ENCODE results near the gene HUS1. TPM values are rescaled to one million over a fixed set of nuclear protein-coding genes. Genes with fewer than 3 reads are reported as not detected.

Gene HUS1
- total RNA-seq (10 to 100 TPM; 21.9 to 43.3 (median 27.5) TPM), polyA plus RNA-seq (10 to 100 TPM; 10.9 to 20.0 TPM)
- long read RNA-seq, donor 1, transcript HUS1-201 (8 exons, 2,935 nt) = major isoform, 6 of 26 reads
- long read RNA-seq, donor 1, partial matches to known transcripts = 1 of 26 reads
- long read RNA-seq, donor 1, other reads (novel, unspliced or antisense) = 14 of 26 reads
- long read RNA-seq, donor 2, transcript HUS1-201 (8 exons, 2,935 nt) = major isoform, 10 of 48 reads
- long read RNA-seq, donor 2, transcript HUS1-207 (9 exons, 1,304 nt) = minor isoform, 5 of 48 reads
- long read RNA-seq, donor 2, partial matches to known transcripts = 2 of 48 reads
- long read RNA-seq, donor 2, other reads (novel, unspliced or antisense) = 30 of 48 reads
- long read RNA-seq, donor 3, transcript HUS1-201 (8 exons, 2,935 nt) = major isoform, 5 of 22 reads
- long read RNA-seq, donor 3, partial matches to known transcripts = 1 of 22 reads
- long read RNA-seq, donor 3, other reads (novel, unspliced or antisense) = 12 of 22 reads

- Histone ChIP-seq H3K27ac (peak within 1 kb of the TSS; percentile 67 to 90 (median 86)), H3K4me3 (peak within 1 kb of the TSS; percentile 61 to 90 (median 70)), H3K9me3 (no peaks in the 10 kb centered on the region), H3K4me1 (peaks cover 3 to 20% (median 12%) of the 10 kb centered on the region in 12 donors), H3K36me3 (peaks cover 0 to 41% (median 39%) of the 10 kb centered on the region in 9 donors), H3K27me3 (no peaks in the 10 kb centered on the region)
- peak; percentile 88 to 96 (median 95) for DNase-seq
- TF ChIP-seq POLR2A (IDR thresholded peaks at IDR 0.05) = peak in 1 of 2 donors; percentile 77
- peak in 1 of 12 donors; percentile 21 for TF ChIP-seq CTCF (IDR thresholded peaks at IDR 0.05)
- intact Hi-C loops (cut with DNase I) = loop anchor here in 4 of 10 donors (5.0 kb wide), 3 partner anchors 37 to 113 kb away; partner anchors contain the start of gene UPP1 (in 2 of the 4)
- ATAC-seq = peak; percentile 97 to 100 (median 99)
- WGBS, 4 donors = 2% methylated on average over 60 to 62 of the region's 62 CpGs
These were observed at the start of gene HUS1 for GRCh38 chr7:47979145-47979831. Gene HUS1, minus strand, starts transcription at chr7:47979615. Its CDS starts 96 bp downstream, at chr7:47979519.

GRCh38 chr7:48028938-48029337 is 49.5 kb upstream of the HUS1 start, which contains the start of gene SUN3:
Gene SUN3, minus strand, starts transcription at chr7:48029107. Its CDS starts 169 bp downstream, at chr7:48028938.
- intact Hi-C loops (cut with DNase I) = no loop called here
- Histone ChIP-seq H3K9me3 (peaks cover 0 to 9% (median 0%) of the 10 kb centered on the region in 12 donors), H3K27me3 (peaks cover 0 to 33% (median 5%) of the 10 kb centered on the region in 9 donors), H3K4me3 (no peak within 1 kb of the TSS), H3K4me1 (no peaks in the 10 kb centered on the region), H3K36me3 (no peaks in the 10 kb centered on the region), H3K27ac (no peak within 1 kb of the TSS)
- DNase-seq (no peak), ATAC-seq (no peak)
- 70 to 92% (median 90%) methylated on average over 6 of the region's 6 CpGs for WGBS, 4 donors
- TF ChIP-seq POLR2A (IDR thresholded peaks at IDR 0.05) = no peak
- TF ChIP-seq CTCF (IDR thresholded peaks at IDR 0.05) = no peak

DNA sequence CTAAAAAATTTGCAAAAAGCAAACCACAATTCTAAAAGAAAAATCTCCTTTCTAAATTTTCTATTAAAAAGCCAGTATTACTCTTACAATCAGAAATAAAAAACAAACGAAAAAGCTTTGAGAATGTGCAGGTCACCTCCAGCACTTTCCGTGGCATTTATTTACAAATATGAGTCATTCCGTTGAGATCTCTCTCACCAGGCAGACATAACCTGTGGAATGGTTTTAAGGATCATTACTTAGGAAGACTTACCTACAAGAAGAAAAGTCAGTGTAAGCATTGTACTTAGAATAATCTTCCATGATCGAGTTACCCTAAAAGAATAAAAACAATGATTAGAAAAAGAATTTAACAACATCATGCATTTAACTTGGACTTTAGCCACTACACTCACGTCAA is 46.2 kb upstream of the HUS1 start:
- no peak overlapping the region for H3K4me3 ChIP-seq
- H3K4me1 ChIP-seq = no peaks in the 10 kb centered on the region
- H3K27me3 ChIP-seq = peaks cover 0 to 14% (median 0%) of the 10 kb centered on the region in 9 donors
- intact Hi-C loops (cut with DNase I) = no loop called here
- H3K9me3 ChIP-seq = peaks cover 0 to 24% (median 6%) of the 10 kb centered on the region in 12 donors
- no peak for DNase-seq
- WGBS, 4 donors = 74 to 76% (median 75%) methylated on average over 5 of the region's 5 CpGs
- no peaks in the 10 kb centered on the region for H3K36me3 ChIP-seq
- TF ChIP-seq POLR2A (IDR thresholded peaks at IDR 0.05) (no peak), CTCF (IDR thresholded peaks at IDR 0.05) (no peak)
- ATAC-seq = no peak
- no peak overlapping the region for H3K27ac ChIP-seq

All from heart left ventricle (tissue), 16 donors.